Liver (tissue), 2 donors: ENCODE measurements around the gene HSD3B2.

ENCODE experiments used
- CTCF ChIP-seq: fragments of 150-350 bp; IDR thresholded peaks from 2 replicates; pipeline ENCODE4 v1.5.1; 2017; ENCODE audit warnings: improper control_type of control experiment, low read depth, low read length; ENCODE audit not compliant: missing input control
- YY1 ChIP-seq: IDR thresholded peaks from 2 replicates; pipeline ENCODE4 v1.6.1; 2016; ENCODE audit warnings: antibody characterized with exemption, mild to moderate bottlenecking
- donor health status: healthy.

- TF ChIP-seq CTCF: no peak
- TF ChIP-seq YY1: no peak
Measured at GRCh38 chr1:119469741-119470140, 54.8 kb downstream of the HSD3B2 start.
